NCI-H1436 treated with DMSO at 0.1 percent for 48 hours (cell line): Measurements from ENCODE around the gene HS1BP3.

ENCODE experiments used
- DNase-seq: peaks from one replicate; lab custom pipeline; 2025; lab: John Stamatoyannopoulos, UW

Gene HS1BP3

DNA sequence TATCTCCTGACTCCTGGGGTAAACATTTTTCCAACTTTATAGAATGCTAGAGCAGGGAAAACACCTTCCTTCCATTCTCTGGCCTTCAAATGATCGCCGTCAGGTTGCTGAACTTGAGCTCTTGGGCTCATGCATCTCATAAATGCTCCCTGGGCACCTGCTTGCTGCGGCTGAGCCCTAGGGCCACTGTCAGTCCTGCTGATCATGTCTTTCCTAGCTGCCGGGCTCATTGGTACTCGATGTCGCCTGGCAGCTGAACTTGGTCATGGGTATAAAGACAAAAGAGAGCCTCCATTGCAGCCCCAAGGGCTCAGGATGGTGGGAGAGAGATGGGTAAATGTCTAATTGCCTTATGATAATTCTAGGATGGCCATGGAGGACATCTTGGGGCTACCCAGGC is 80.6 kb downstream of the HS1BP3 start:
- no peak for DNase-seq

DNA sequence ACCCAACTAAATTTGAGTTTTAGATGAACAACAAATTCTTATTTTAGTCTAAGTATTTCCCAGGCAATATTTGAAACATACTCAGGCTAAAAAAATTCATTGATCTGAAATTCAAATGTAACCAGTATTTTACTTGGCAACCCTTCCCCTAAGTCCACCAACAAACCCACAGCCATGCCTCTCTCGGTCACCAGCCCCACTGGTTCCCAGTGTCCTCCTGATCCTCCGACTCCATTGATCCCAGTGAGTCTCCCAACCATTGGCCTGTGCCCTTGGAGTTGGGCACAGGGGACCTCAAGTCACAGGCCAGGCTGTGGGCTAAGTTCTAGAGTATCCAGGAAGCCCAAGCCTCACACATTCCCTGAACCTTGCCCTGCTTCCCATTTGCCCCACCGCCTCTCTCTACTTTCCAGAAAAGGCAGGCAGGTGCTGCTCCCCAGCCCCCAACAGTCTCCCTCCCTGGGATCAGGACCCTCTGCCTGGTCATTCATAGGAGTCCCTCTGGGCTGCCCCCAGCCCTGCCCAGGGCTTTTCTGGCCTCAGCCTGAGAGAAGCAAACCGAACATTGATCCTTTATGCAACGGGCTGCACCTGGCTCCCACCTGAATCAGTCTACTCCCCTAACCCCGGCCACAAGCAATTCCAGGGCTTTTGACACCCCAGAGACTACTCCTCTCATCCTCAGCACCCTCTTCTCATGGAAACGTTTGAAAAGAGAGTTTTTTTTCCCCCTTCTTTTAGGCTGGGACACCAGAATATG is 81.3 kb downstream of the HS1BP3 start:
- no peak for DNase-seq

DNA sequence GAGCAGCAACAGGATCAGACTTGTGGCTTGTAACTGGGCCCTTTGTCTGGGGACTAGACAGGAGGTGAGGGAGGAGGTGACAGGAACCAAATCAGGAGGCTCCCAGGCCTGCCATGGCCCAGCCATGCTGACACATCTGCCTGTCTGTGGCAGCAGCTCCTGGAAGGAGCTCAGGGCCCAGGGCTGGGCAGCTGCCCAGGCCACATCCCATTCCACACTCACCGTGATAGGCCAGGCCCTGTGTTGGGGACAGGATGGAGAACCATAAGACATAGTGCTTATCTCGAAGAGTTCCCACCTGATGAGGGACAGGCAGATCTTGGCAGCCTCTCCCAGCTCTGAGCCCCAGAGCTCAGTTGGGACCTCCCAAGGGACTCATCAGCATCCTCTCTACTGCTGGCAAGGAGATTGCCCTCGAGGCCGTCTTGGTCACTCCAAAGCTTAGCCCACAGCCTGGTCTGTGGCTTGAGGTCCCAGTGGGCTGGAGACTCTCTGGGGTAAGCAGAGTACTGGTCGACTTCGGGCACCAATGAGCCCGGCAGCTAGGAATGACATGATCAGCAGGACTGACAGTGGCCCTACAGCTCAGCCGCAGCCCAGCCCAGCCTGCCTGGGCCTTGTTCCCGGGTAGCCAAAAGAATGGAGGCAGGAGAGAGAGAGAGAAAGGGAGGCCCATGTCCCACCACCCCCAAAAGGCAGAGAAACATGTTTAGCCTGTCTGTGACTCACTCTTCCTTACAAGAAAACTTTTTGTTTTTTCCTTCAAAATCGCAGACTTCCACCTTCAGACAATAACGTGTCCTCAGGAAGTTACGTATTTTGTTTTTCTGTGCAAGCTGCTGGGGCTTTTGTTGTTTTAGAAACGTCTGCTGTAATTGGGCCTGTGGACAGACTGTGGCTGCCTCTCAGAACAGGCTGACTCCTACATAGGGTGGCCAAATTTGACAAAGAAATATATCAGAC is 82.1 kb downstream of the HS1BP3 start:
- no peak for DNase-seq

DNA sequence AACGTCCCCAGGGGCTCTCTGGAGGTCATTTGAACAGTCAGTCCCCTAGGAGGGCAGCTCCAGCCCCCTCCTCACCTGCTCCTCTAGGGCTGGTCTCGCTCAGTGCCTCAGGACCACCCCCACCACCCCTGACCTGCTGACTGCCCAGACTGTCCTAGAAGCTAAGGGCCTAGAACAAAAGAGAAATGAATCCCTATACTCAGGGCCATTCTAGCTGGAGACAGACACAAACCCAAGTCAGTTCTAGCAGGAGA is 83.0 kb downstream of the HS1BP3 start:
- DNase-seq: no peak
